NB4 (cell line): ENCODE data around the gene MAPRE3.

Experiments
- DNase-seq: peaks from one replicate; pipeline ENCODE4 v3.0.0; 2010; ENCODE audit warnings: low read depth
- H3K4me3 ChIP-seq: one replicate; pipeline ENCODE4 v1.5.1; 2011; ENCODE audit warnings: mild to moderate bottlenecking, low read depth, low read length, moderate library complexity
- CTCF ChIP-seq: IDR thresholded peaks from one replicate; pipeline ENCODE4 v1.5.1; 2012; ENCODE audit warnings: low read depth, low read length
- MYC ChIP-seq: IDR thresholded peaks from 2 replicates; pipeline ENCODE4 v1.6.1; 2011; ENCODE audit warnings: low read depth, low read length
- POLR2A ChIP-seq: IDR thresholded peaks from 2 replicates; pipeline ENCODE4 v1.6.1; 2011; ENCODE audit warnings: mild to moderate bottlenecking; ENCODE audit not compliant: insufficient read length; ENCODE audit errors: extremely low read depth
- TF ChIP-seq, protein P1 (sequence below): IDR thresholded peaks from 2 replicates; pipeline ENCODE4 v1.6.1; 2011; ENCODE audit warnings: low read depth, low read length

Gene MAPRE3

GRCh38 chr2:27076323-27076722, 105.9 kb downstream of the MAPRE3 start:
- DNase-seq = no peak
- TF ChIP-seq CTCF (no peak), POLR2A (no peak), MYC (no peak)
- TF ChIP-seq, protein P1, sequence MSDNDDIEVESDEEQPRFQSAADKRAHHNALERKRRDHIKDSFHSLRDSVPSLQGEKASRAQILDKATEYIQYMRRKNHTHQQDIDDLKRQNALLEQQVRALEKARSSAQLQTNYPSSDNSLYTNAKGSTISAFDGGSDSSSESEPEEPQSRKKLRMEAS = no peak
- H3K4me3 ChIP-seq = no peak overlapping the region
